ENCODE data around the gene LRRN2.

LRRN2 gene

DNA sequence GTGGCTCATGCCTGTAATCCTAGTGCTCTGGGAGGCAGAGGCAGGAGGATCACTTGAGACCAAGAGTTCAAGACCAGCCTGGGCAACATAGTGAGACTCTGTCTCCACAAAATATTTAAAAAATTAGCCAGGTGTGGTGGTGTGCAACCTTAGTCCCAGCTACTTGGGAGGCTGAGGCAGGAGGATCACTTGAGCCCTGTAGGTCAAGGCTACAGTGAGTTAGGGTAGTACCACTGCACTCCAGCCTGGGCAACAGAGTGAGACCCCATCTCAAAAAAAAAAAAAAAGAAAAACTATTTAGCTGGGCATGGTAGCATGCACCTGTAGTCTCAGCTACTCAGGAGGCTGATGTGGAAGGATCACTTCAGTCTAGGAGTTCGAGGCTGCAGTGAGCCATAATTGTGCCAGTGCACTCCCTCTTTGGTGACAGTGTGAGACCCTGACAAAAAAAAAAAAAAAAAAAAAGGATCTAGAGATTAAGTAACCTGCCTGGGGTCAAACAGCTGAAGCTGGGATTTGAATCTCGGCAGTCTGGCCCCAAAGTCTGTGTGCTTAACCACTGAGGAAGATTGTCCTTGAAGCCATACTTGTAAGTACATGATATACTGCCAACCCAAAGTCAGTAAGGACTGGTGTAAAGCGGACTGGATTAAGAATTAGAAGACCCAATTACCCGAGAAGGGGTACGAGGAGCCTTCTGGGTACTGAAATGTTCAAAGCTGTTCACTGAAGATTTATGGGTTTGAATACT lies 31.8 kb downstream of the LRRN2 start:
- H3K4me2 ChIP-seq (ENCODE audit: low read length): no peak overlapping the region
- no peaks in the 10 kb centered on the region for H3K9me2 ChIP-seq (ENCODE audit: low read depth, low read length)
- H3K27ac ChIP-seq (ENCODE audit: low read depth, low read length, poor library complexity, severe bottlenecking): no peak overlapping the region
- H3K9ac ChIP-seq (ENCODE audit: low read length): no peak overlapping the region
- no peaks in the 10 kb centered on the region for H3K79me2 ChIP-seq (ENCODE audit: insufficient read depth, low read length)
- TF ChIP-seq, protein P1, sequence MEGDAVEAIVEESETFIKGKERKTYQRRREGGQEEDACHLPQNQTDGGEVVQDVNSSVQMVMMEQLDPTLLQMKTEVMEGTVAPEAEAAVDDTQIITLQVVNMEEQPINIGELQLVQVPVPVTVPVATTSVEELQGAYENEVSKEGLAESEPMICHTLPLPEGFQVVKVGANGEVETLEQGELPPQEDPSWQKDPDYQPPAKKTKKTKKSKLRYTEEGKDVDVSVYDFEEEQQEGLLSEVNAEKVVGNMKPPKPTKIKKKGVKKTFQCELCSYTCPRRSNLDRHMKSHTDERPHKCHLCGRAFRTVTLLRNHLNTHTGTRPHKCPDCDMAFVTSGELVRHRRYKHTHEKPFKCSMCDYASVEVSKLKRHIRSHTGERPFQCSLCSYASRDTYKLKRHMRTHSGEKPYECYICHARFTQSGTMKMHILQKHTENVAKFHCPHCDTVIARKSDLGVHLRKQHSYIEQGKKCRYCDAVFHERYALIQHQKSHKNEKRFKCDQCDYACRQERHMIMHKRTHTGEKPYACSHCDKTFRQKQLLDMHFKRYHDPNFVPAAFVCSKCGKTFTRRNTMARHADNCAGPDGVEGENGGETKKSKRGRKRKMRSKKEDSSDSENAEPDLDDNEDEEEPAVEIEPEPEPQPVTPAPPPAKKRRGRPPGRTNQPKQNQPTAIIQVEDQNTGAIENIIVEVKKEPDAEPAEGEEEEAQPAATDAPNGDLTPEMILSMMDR (IDR thresholded peaks at IDR 0.05; ENCODE audit: low read length): no peak
- no peak for TF ChIP-seq EZH2 (IDR thresholded peaks at IDR 0.05; ENCODE audit: borderline replicate concordance, low read length)
- no peaks in the 10 kb centered on the region for H3K36me3 ChIP-seq (ENCODE audit: insufficient read depth, low read length)
- H3F3A ChIP-seq (ENCODE audit: insufficient read depth, low read length): no peaks in the 10 kb centered on the region
- H2AFZ ChIP-seq (ENCODE audit: low read length): no peak overlapping the region
- no peak overlapping the region for H3K4me3 ChIP-seq (ENCODE audit: low read depth, low read length, poor library complexity, severe bottlenecking)
- H4K20me1 ChIP-seq (ENCODE audit: insufficient read depth, low read length): no peaks in the 10 kb centered on the region
- H3K27me3 ChIP-seq (ENCODE audit: insufficient read depth, low read length): no peaks in the 10 kb centered on the region
- no peaks in the 10 kb centered on the region for H3K9me3 ChIP-seq (ENCODE audit: low read length)
- no peaks in the 10 kb centered on the region for H3K4me1 ChIP-seq (ENCODE audit: insufficient read depth, low read length, severe bottlenecking)

DNA sequence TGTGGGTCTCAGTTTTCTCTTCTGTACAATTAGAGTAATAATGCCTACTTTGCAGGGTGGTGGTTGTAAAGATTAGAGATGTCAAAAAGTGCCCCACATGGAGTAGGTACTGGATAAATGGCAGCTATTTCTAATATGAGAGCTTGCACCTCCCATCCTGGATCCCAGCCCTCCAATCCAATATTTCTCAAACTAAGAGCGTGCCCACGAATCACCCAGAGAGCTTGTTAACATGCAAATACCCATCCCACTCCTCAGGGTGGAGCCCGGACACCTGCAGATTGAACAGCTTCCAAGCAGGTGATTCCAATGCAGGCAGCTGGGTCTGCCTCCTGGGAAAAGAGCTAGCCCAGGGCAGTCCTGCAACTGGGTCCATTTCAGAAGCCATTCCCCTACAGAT lies 33.0 kb downstream of the LRRN2 start:
- Histone ChIP-seq H3K36me3 (ENCODE audit: insufficient read depth, low read length) (no peaks in the 10 kb centered on the region), H2AFZ (ENCODE audit: low read length) (no peak overlapping the region), H3K4me1 (ENCODE audit: insufficient read depth, low read length, severe bottlenecking) (no peaks in the 10 kb centered on the region), H3K27ac (ENCODE audit: low read depth, low read length, poor library complexity, severe bottlenecking) (no peak overlapping the region), H3K27me3 (ENCODE audit: insufficient read depth, low read length) (no peaks in the 10 kb centered on the region), H3K9ac (ENCODE audit: low read length) (no peak overlapping the region), H3F3A (ENCODE audit: insufficient read depth, low read length) (no peaks in the 10 kb centered on the region), H4K20me1 (ENCODE audit: insufficient read depth, low read length) (no peaks in the 10 kb centered on the region), H3K9me2 (ENCODE audit: low read depth, low read length) (no peaks in the 10 kb centered on the region), H3K4me3 (ENCODE audit: low read depth, low read length, poor library complexity, severe bottlenecking) (no peak overlapping the region), H3K4me2 (ENCODE audit: low read length) (no peak overlapping the region), H3K9me3 (ENCODE audit: low read length) (no peaks in the 10 kb centered on the region), H3K79me2 (ENCODE audit: insufficient read depth, low read length) (no peaks in the 10 kb centered on the region)
- TF ChIP-seq EZH2 (IDR thresholded peaks at IDR 0.05; ENCODE audit: borderline replicate concordance, low read length): no peak
- TF ChIP-seq, protein P1 (IDR thresholded peaks at IDR 0.05; ENCODE audit: low read length): no peak

DNA sequence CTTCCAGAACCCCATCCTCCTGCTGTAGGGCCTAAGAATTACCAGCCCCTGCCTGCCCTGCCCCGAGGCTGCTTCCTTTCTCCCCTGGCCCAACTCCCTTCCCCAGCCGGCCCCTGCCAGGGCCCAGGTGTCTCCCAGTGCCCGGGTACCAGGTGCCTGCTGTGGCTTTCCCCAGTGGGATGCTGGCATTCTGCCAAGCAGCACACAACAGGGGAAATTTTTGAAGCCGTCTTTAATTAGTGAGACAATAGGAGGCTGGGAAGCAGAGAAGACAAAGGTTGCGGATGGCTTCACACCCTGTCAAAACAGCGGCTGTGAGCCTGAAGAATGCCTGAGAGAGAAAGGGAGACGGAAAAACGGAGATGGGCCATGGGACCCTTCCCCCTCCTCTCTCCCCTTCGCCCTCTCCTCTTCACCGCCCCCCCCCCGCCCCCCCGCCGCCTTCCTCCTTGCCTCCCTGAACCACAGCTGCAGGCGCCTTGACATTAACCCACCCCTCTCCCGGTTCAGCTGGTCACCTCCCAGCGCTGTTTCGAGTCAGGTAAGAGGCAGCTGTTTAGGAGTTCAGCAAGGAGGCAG lies 33.6 kb downstream of the LRRN2 start:
- Histone ChIP-seq H2AFZ (ENCODE audit: low read length) (no peak overlapping the region), H3K4me1 (ENCODE audit: insufficient read depth, low read length, severe bottlenecking) (no peaks in the 10 kb centered on the region), H3K27ac (ENCODE audit: low read depth, low read length, poor library complexity, severe bottlenecking) (no peak overlapping the region), H3K36me3 (ENCODE audit: insufficient read depth, low read length) (no peaks in the 10 kb centered on the region), H3K27me3 (ENCODE audit: insufficient read depth, low read length) (no peaks in the 10 kb centered on the region), H3K9me3 (ENCODE audit: low read length) (no peaks in the 10 kb centered on the region), H3K4me3 (ENCODE audit: low read depth, low read length, poor library complexity, severe bottlenecking) (no peak overlapping the region), H3K9me2 (ENCODE audit: low read depth, low read length) (no peaks in the 10 kb centered on the region), H3K79me2 (ENCODE audit: insufficient read depth, low read length) (no peaks in the 10 kb centered on the region), H4K20me1 (ENCODE audit: insufficient read depth, low read length) (no peaks in the 10 kb centered on the region), H3F3A (ENCODE audit: insufficient read depth, low read length) (no peaks in the 10 kb centered on the region), H3K9ac (ENCODE audit: low read length) (no peak overlapping the region), H3K4me2 (ENCODE audit: low read length) (no peak overlapping the region)
- TF ChIP-seq, protein P1 (IDR thresholded peaks at IDR 0.05; ENCODE audit: low read length): no peak
- no peak for TF ChIP-seq EZH2 (IDR thresholded peaks at IDR 0.05; ENCODE audit: borderline replicate concordance, low read length)
